GM12878 (cell line): ENCODE results near the gene CACNA1G.

Experiments used
- CHD1 ChIP-seq: IDR thresholded peaks from 2 replicates; pipeline ENCODE4 v1.6.1; 2012; ENCODE audit warnings: low read depth, low read length, improper control_type of control experiment
- EGR1 ChIP-seq, 2 experiments: IDR thresholded peaks; 1 replicate in 1 of 2; 2 replicates in 1 of 2; pipeline ENCODE4 v1.6.1; 2011 to 2012; ENCODE audit warnings: low read depth in 2 of 2, low read length in 2 of 2, borderline replicate concordance in 1 of 2, mild to moderate bottlenecking in 1 of 2, moderate library complexity in 1 of 2
- HCFC1 ChIP-seq: fragments of 150-350 bp; IDR thresholded peaks from 2 replicates; pipeline ENCODE4 v1.6.1; 2014; ENCODE audit warnings: low read length
- NRF1 ChIP-seq: conservative IDR thresholded peaks from 2 replicates; pipeline ENCODE4 v1.6.1; 2011; ENCODE audit warnings: mild to moderate bottlenecking, low read depth, low read length, improper control_type of control experiment
- YY1 ChIP-seq: IDR thresholded peaks from 2 replicates; pipeline ENCODE4 v1.6.1; 2011; ENCODE audit warnings: low read depth, mild to moderate bottlenecking, low read length
- ZSCAN29 ChIP-seq: fragments of 450-650 bp; IDR thresholded peaks from 2 replicates; pipeline ENCODE4 v1.6.1; 2017; ENCODE audit warnings: mild to moderate bottlenecking, moderate library complexity
- TF ChIP-seq, protein P1 (sequence below), 3 experiments: IDR thresholded peaks in 2 of 3; conservative IDR thresholded peaks in 1 of 3; 2 replicates each; pipeline ENCODE4 v1.5.1; 2011; ENCODE audit warnings: low read depth in 3 of 3, low read length in 3 of 3, mild to moderate bottlenecking in 3 of 3, control low read depth in 2 of 3, moderate library complexity in 2 of 3, inconsistent platforms in 1 of 3, mixed read lengths in 1 of 3; ENCODE audit not compliant: control insufficient read depth in 2 of 3, insufficient read depth in 1 of 3; ENCODE audit errors: extremely low read depth in 1 of 3
- TF ChIP-seq, protein P2 (sequence below): IDR thresholded peaks from 2 replicates; pipeline ENCODE4 v1.6.1; 2011; ENCODE audit warnings: low read depth, mild to moderate bottlenecking, low read length, moderate library complexity, borderline replicate concordance; ENCODE audit errors: extremely low read depth
- TF ChIP-seq, protein P3 (sequence below): IDR thresholded peaks from 2 replicates; pipeline ENCODE4 v1.6.1; 2012; ENCODE audit warnings: low read length, inconsistent platforms

DNA sequence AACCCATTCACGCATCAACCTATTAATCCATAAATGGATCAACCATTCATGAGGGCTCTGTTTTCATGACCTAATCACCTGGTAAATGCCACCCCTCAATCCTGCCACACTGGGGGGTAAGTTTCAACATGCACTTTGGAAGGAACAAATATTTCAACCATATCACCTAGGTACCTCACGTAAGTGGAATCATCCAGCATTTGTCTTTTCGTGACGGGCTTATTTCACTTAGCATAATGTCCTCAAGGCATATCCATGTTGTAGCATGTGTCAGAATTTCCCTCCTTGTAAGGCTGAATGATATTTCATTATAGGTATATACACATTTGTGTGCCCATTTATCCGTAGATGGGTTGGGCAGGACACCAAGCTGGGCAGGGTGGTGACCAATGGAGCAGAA is 111.6 kb downstream of the CACNA1G start:
- TF ChIP-seq, protein P1, sequence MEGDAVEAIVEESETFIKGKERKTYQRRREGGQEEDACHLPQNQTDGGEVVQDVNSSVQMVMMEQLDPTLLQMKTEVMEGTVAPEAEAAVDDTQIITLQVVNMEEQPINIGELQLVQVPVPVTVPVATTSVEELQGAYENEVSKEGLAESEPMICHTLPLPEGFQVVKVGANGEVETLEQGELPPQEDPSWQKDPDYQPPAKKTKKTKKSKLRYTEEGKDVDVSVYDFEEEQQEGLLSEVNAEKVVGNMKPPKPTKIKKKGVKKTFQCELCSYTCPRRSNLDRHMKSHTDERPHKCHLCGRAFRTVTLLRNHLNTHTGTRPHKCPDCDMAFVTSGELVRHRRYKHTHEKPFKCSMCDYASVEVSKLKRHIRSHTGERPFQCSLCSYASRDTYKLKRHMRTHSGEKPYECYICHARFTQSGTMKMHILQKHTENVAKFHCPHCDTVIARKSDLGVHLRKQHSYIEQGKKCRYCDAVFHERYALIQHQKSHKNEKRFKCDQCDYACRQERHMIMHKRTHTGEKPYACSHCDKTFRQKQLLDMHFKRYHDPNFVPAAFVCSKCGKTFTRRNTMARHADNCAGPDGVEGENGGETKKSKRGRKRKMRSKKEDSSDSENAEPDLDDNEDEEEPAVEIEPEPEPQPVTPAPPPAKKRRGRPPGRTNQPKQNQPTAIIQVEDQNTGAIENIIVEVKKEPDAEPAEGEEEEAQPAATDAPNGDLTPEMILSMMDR (IDR thresholded peaks at IDR 0.05 in 2 of 3, conservative IDR thresholded peaks at IDR 0.05 in 1 of 3; ENCODE audit: control insufficient read depth in 2 of 3, extremely low read depth in 1 of 3, insufficient read depth in 1 of 3, low read depth in 3 of 3, low read length in 3 of 3) = no peak
- no peak for TF ChIP-seq YY1
- TF ChIP-seq NRF1 = no peak
- TF ChIP-seq EGR1 (IDR thresholded peaks at IDR 0.05; ENCODE audit: borderline replicate concordance in 1 of 2, low read depth in 2 of 2, low read length in 2 of 2) = no peak
- no peak for TF ChIP-seq CHD1
- TF ChIP-seq, protein P2, sequence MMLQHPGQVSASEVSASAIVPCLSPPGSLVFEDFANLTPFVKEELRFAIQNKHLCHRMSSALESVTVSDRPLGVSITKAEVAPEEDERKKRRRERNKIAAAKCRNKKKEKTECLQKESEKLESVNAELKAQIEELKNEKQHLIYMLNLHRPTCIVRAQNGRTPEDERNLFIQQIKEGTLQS = no peak
- no peak for TF ChIP-seq ZSCAN29
- TF ChIP-seq HCFC1 = no peak
- TF ChIP-seq, protein P3, sequence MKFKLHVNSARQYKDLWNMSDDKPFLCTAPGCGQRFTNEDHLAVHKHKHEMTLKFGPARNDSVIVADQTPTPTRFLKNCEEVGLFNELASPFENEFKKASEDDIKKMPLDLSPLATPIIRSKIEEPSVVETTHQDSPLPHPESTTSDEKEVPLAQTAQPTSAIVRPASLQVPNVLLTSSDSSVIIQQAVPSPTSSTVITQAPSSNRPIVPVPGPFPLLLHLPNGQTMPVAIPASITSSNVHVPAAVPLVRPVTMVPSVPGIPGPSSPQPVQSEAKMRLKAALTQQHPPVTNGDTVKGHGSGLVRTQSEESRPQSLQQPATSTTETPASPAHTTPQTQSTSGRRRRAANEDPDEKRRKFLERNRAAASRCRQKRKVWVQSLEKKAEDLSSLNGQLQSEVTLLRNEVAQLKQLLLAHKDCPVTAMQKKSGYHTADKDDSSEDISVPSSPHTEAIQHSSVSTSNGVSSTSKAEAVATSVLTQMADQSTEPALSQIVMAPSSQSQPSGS = no peak
